Activated effector memory CD4-positive, alpha-beta T cell treated with Interleukin-2 at 50 U/mL for 16 hours (primary cell): ENCODE measurements around the gene CDH19.
"Not testable (repeated sequence)": the region's sequence is repeated elsewhere in the genome, so short reads cannot be mapped to it uniquely, and the experiment has no call there.

Experiments used
- DNase-seq: peaks from one replicate; pipeline ENCODE4 v3.0.0-alpha.2; 2020

Gene CDH19

GRCh38 chr18:66564236-66564635, 39.7 kb downstream of the CDH19 start:
- DNase-seq, result no peak

- DNase-seq, result no peak
These were observed 41.6 kb downstream of the CDH19 start for GRCh38 chr18:66562279-66562678.

- no peak for DNase-seq
These were observed 43.8 kb downstream of the CDH19 start for GRCh38 chr18:66560094-66560493.

- no peak for DNase-seq
These were observed 45.1 kb downstream of the CDH19 start for GRCh38 chr18:66558773-66559172.

GRCh38 chr18:66557091-66557490, 46.8 kb downstream of the CDH19 start:
- DNase-seq, result no peak

GRCh38 chr18:66555585-66555984, 48.3 kb downstream of the CDH19 start:
- no peak for DNase-seq

- DNase-seq, result no peak
These were observed 50.1 kb downstream of the CDH19 start for GRCh38 chr18:66553824-66554223.

GRCh38 chr18:66550366-66550765, 53.5 kb downstream of the CDH19 start:
- no peak for DNase-seq

GRCh38 chr18:66548747-66549146, 55.1 kb downstream of the CDH19 start:
- no peak for DNase-seq

- DNase-seq, result no peak
These were observed 69.8 kb downstream of the CDH19 start for GRCh38 chr18:66534110-66534509.

- no peak for DNase-seq
These were observed 70.2 kb downstream of the CDH19 start for GRCh38 chr18:66533693-66534092.

GRCh38 chr18:66523219-66523991, 80.5 kb downstream of the CDH19 start:
- no peak for DNase-seq

GRCh38 chr18:66513996-66514395, 89.9 kb downstream of the CDH19 start:
- DNase-seq, result no peak

- DNase-seq, result no peak
These were observed 92.1 kb downstream of the CDH19 start for GRCh38 chr18:66511792-66512191.

- no peak for DNase-seq
These were observed 92.6 kb downstream of the CDH19 start for GRCh38 chr18:66511289-66511688.

- DNase-seq, result no peak
These were observed 93.4 kb downstream of the CDH19 start for GRCh38 chr18:66510357-66511045.

GRCh38 chr18:66508937-66509336, 95.0 kb downstream of the CDH19 start:
- DNase-seq, result no peak

GRCh38 chr18:66506178-66506577, 97.7 kb downstream of the CDH19 start:
- no peak for DNase-seq

GRCh38 chr18:66497351-66497750, 106.5 kb downstream of the CDH19 start:
- DNase-seq, result no peak

GRCh38 chr18:66495844-66496243, 108.0 kb downstream of the CDH19 start:
- DNase-seq, result no peak

- no peak for DNase-seq
These were observed 130.0 kb downstream of the CDH19 start for GRCh38 chr18:66473882-66474281.

- not testable (repeated sequence) for DNase-seq
These were observed 137.7 kb downstream of the CDH19 start for GRCh38 chr18:66466184-66466583.

GRCh38 chr18:66461344-66461743, 142.5 kb downstream of the CDH19 start:
- no peak for DNase-seq

- DNase-seq, result no peak
These were observed 146.6 kb downstream of the CDH19 start for GRCh38 chr18:66457245-66457644.
